GM19468 (cell line): ENCODE results near the gene FSTL3.
"Not testable (repeated sequence)": the region's sequence is repeated elsewhere in the genome, so short reads cannot be mapped to it uniquely, and the experiment has no call there.

ENCODE experiments used
- ATAC-seq: cut with Tn5 transposase; IDR thresholded peaks from one replicate; pipeline ENCODE4 v1.9.1; 2021; ENCODE audit warnings: mild to moderate bottlenecking, moderate library complexity, moderate number of reproducible peaks; ENCODE audit not compliant: unreplicated experiment; ENCODE audit errors: extremely low read depth

FSTL3 gene

DNA sequence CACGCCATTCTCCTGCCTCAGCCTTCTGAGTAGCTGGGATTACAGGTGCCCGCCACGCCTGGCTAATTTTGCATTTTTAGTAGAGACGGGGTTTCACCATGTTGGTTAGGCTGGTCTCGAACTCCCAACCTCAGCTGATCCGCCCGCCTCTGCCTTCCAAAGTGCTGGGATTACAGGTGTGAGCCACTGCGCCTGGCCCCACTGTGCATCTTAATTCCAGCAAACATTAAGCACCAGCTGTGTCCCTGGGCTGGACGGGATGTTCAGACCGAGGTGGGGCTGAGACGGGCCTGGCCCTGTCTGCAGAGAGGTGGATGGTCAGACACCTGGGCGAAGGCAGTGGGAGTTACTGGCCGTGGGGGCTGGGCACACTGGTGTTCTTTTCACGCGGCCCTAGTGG is 53.4 kb downstream of the FSTL3 start:
- not testable (repeated sequence) for ATAC-seq

DNA sequence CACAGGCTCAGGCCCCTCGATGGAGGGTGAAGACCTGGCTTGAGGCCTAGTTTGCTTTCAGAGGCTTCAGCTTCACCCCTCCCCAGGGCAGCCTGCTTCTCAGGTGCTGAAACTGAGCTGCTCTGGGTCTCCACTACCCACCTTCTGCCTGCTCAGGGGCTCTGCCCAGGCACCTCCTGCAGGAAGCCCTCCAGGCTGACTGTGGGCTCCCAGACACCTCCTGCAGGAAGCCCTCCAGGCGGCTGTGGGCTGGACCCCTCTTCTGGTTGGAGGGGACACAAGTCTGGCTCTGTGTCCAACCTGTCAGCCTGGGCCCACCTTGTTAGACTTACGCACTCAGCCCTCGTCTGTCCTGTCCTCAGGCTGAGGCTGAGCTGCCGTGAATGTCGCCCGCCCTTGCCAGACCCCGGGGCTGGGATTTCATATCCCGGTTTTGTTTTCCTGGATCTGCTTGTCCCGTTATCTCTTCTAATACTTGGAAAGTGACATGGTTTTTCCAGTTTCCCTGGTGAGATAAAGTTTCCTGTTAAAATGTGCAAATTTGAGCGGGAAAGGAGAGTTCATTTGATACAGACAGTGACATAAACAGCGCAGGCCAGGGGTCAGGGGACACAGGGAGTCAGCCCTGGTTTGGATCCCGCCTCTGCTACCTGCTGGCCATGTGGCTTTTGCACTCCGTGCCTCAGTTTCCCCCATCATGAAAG is 53.9 kb downstream of the FSTL3 start:
- no peak for ATAC-seq

DNA sequence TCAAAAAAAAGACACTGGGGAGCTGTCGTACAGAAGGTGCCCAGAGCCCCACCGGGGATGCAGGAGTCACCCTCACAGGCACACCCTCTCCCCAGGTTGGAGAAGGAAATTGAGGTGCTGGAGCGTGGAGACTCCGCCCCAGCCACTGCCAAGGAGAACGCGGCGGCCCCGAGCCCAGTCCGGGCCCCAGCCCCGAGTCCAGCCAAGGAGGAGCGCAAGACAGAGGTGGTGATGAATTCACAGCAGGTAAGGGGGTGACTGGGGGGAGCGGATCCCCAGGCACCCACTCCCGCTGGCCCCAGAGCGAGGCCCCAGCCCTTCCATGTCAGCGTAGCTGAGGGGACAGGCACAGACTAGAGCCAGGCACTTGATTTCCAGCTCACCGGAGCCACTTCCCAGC is 54.8 kb downstream of the FSTL3 start:
- ATAC-seq: no peak

DNA sequence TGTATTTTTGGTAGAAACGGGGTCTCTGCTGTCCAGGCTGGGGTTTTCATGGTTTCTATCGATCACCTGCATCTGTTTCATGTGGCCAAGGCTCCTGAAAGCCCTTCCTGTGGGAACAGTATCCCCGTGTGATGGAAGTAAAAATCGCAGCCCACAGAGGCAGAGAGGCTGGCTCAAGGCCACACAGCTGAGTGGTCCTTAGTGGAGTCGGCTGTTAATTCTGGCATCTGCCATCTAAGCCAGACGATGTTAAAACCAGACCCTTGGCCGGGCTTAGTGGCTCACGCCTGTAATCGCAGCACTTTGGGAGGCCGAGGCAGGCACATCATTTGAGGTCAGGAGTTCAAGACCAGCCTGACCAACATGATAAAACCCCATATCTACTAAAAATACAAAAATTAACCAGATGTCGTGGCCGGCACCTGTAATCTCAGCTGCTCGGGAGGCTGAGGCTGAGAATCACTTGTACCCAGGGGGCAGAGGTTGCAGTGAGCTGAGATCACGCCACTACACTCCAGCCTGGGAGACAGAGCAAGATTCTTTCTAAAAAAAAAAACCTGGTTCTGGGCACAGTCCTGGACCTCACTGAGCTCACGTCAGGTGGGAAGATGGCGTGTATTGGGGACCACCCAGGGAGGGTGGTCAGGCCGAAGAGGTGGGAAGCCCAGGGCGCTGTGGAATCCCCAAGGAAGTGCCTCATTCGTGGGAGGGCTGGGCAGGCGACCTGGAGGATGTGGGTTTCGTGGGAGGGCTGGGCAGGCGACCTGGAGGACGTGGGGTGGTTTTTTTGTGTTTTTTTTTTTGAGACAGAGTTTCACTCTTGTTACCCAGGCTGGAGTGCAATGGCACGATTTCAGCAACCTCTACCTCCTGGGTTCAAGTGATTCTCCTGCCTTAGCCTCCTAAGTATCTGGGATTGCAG is 56.2 kb downstream of the FSTL3 start:
- no peak for ATAC-seq
